Lung (tissue), 12 donors: ENCODE results near the gene GNLY. TPM values are rescaled to one million over a fixed set of nuclear protein-coding genes. Genes with fewer than 3 reads are reported as not detected.
A peak's percentile ranks its signal among the peaks of the same experiment; 100 is the strongest.

Source experiments
- ATAC-seq: fragments of 200-7000 bp; cut with Tn5 transposase; one replicate; pipeline ENCODE4 v1.9.1; 2020; ENCODE audit warnings: moderate number of reproducible peaks; ENCODE audit not compliant: insufficient read depth, low FRiP score
- DNase-seq, 3 donors: peaks; one replicate each; pipeline ENCODE4 v3.0.0-alpha.2; 2013 to 2017
- H3K27ac ChIP-seq, 2 donors: one replicate each; pipeline ENCODE4 v1.5.1; 2013; ENCODE audit warnings: mild to moderate bottlenecking in 2 of 2, moderate library complexity in 2 of 2, control low read depth in 1 of 2, inconsistent platforms in 1 of 2, low read depth in 1 of 2, low read length in 1 of 2
- H3K27me3 ChIP-seq, 3 donors: one replicate each; pipeline ENCODE4 v1.5.1; 2013; ENCODE audit warnings: low read length in 2 of 3; ENCODE audit not compliant: control insufficient read depth in 3 of 3, insufficient read depth in 3 of 3
- H3K36me3 ChIP-seq, 4 donors: one replicate each; pipeline ENCODE4 v1.5.1; 2013; ENCODE audit warnings: low read length in 4 of 4, mild to moderate bottlenecking in 1 of 4, moderate library complexity in 1 of 4; ENCODE audit not compliant: control insufficient read depth in 4 of 4, insufficient read depth in 4 of 4
- H3K4me1 ChIP-seq, 5 donors: one replicate each; pipeline ENCODE4 v1.5.1; 2013; ENCODE audit warnings: low read length in 5 of 5, mild to moderate bottlenecking in 2 of 5, moderate library complexity in 1 of 5; ENCODE audit not compliant: control insufficient read depth in 5 of 5, insufficient read depth in 5 of 5
- H3K4me3 ChIP-seq: one replicate; pipeline ENCODE4 v1.5.1; 2013; ENCODE audit warnings: mild to moderate bottlenecking, control low read depth, moderate library complexity
- H3K9ac ChIP-seq, 2 donors: one replicate each; pipeline ENCODE4 v1.5.1; 2013; ENCODE audit warnings: low read length in 2 of 2, control low read depth in 1 of 2; ENCODE audit not compliant: insufficient read depth in 1 of 2
- H3K9me3 ChIP-seq, 4 donors: one replicate each; pipeline ENCODE4 v1.5.1; 2013; ENCODE audit warnings: low read length in 3 of 4, mild to moderate bottlenecking in 1 of 4, moderate library complexity in 1 of 4; ENCODE audit not compliant: control insufficient read depth in 4 of 4, insufficient read depth in 3 of 4
- WGBS, 2 donors: extraction: QIAGEN DNeasy Blood & Tissue Kit; methylation state at CpG; one replicate each; pipeline ENCODE4 v1.1.7; 2013; 5-methylcytosine and 5-hydroxymethylcytosine counted together
- polyA plus RNA-seq, 2 donors: library from polyadenylated mRNA; stranded (reverse); fragments of 200-250 nt; gene quantifications; one replicate each; pipeline ENCODE4 v1.2.1, GENCODE V29; 2013
- total RNA-seq, 2 donors: library from RNA; depleted of rRNA in 1 of 2; stranded (reverse); fragments of >200 nt in 1 of 2; gene quantifications; one replicate each; pipeline ENCODE4 v1.2.1, GENCODE V29; 2014 to 2021
- TF ChIP-seq, protein P1 (sequence below): IDR thresholded peaks from 2 replicates; pipeline ENCODE4 v1.5.1; 2012; ENCODE audit warnings: mild to moderate bottlenecking; ENCODE audit errors: control extremely low read depth, extremely low read depth
- donor health status: control.
- donor health status: control.
- donor health status: Bipolar disorder and iron deficiency.
- donor health status: healthy.
- donor health status: DM: yes; HTN: yes; CAD: no.

GNLY gene
- total and polyA plus RNA-seq, 4 donors: 9.0 to 13.6 (median 12.1) TPM; not detected in 1

- DNase-seq (no peak), ATAC-seq (no peak)
- H3K27me3 ChIP-seq: no peaks in the 10 kb centered on the region
- H3K4me3 ChIP-seq: no peak overlapping the region
- H3K36me3 ChIP-seq: peaks cover 40 to 62% (median 47%) of the 10 kb centered on the region in 4 donors
- 65 to 83% methylated on average over 10 of the region's 10 CpGs for WGBS, 2 donors
- H3K9me3 ChIP-seq: no peaks in the 10 kb centered on the region
- H3K27ac ChIP-seq: peak overlapping the region in 1 of 2 donors; percentile 32
- H3K9ac ChIP-seq: no peak overlapping the region
- H3K4me1 ChIP-seq: peaks cover 0 to 5% (median 5%) of the 10 kb centered on the region in 5 donors
- TF ChIP-seq, protein P1, sequence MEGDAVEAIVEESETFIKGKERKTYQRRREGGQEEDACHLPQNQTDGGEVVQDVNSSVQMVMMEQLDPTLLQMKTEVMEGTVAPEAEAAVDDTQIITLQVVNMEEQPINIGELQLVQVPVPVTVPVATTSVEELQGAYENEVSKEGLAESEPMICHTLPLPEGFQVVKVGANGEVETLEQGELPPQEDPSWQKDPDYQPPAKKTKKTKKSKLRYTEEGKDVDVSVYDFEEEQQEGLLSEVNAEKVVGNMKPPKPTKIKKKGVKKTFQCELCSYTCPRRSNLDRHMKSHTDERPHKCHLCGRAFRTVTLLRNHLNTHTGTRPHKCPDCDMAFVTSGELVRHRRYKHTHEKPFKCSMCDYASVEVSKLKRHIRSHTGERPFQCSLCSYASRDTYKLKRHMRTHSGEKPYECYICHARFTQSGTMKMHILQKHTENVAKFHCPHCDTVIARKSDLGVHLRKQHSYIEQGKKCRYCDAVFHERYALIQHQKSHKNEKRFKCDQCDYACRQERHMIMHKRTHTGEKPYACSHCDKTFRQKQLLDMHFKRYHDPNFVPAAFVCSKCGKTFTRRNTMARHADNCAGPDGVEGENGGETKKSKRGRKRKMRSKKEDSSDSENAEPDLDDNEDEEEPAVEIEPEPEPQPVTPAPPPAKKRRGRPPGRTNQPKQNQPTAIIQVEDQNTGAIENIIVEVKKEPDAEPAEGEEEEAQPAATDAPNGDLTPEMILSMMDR: no peak
Measured at GRCh38 chr2:85647823-85648526, 46.2 kb upstream of the GNLY start.

DNA sequence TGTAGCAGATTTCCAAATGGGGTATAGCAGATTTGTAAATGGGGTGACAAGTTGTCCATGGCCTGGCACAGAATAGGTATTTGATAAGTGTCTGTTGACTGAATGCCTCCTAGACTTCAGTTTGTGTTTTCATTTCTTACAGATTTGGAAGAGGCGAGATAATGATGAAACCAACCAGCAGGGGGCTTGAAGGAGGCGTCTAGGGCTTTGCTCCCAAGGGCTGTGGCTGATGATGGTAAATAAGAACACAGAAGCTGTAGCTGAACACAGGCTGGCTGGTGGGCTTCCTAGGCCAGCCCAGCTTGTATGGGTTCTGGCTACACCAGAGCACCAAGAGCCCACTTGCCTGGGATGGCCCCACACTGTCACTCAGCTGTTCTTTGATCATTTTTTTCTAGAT, 45.5 kb upstream of the GNLY start:
- TF ChIP-seq, protein P1: no peak
- no peaks in the 10 kb centered on the region for H3K27me3 ChIP-seq
- H3K4me1 ChIP-seq: peaks cover 0 to 5% (median 5%) of the 10 kb centered on the region in 5 donors
- H3K9me3 ChIP-seq: no peaks in the 10 kb centered on the region
- no peak for ATAC-seq
- H3K27ac ChIP-seq: peak overlapping the region in 1 of 2 donors; percentile 75
- DNase-seq: peak in 2 of 3 donors; percentile 37 to 43
- H3K4me3 ChIP-seq: no peak overlapping the region
- no peak overlapping the region for H3K9ac ChIP-seq
- 44 to 47% methylated on average over 2 of the region's 2 CpGs for WGBS, 2 donors
- H3K36me3 ChIP-seq: peaks cover 40 to 62% (median 46%) of the 10 kb centered on the region in 4 donors

DNA sequence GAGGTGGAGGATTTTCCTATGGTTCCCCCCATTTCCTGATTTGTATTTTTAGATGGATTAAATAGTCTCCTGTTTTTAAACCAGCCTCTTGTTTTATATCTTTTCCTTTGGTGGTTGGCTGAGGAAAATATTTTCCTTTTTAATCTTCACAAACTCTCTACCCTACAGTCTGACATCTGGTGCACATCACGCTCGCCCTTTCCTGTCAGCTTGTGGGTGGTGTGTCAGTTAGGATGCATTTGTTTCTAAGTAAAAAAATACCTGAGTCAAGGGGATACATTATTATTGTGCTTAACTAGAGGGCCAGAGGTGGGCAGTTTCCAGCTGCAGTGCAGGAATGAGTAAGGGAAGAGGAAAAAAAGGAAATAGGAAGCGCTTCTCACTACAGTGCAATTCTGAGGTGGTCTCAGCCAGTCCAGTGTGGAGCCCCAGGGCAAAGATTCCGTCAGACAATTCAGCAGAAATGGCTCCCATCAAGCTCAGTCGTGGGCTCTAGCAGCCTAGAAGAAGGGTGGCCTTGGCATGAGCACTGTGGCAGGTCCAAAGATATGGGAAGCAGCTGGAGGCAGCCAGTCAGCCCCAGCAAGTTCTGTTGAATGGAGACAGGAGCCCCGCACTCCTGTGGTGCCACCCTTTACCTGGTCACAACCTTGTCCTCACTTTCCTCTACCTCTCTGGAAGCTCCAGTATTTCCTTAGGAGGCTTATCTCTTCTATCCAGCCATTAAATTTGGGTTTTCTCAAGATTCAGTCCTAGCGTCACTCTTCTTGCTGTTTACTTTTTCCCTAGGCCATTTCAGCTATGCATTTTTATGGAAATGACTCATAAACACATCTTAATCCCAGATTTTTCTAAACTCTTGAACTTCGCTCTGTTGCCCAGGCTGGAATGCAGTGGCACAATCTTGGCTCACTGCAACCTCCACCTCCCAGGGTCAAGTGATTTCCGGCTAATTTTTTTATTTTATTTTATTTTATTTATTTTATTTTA, 44.7 kb upstream of the GNLY start:
- Histone ChIP-seq H3K9me3 (no peaks in the 10 kb centered on the region), H3K4me1 (peaks cover 0 to 5% (median 5%) of the 10 kb centered on the region in 5 donors), H3K36me3 (peaks cover 40 to 57% (median 43%) of the 10 kb centered on the region in 4 donors), H3K9ac (no peak overlapping the region), H3K27ac (peak overlapping the region in 1 of 2 donors; percentile 87), H3K4me3 (no peak overlapping the region), H3K27me3 (no peaks in the 10 kb centered on the region)
- DNase-seq (peak in 1 of 3 donors; percentile 23), ATAC-seq (no peak)
- TF ChIP-seq, protein P1: no peak
- WGBS, 2 donors: 79 to 81% methylated on average over 9 of the region's 9 CpGs
